H1 (cell line): Measurements from ENCODE around the gene PDCD5. TPM values are rescaled to one million over a fixed set of nuclear protein-coding genes. Genes with fewer than 3 reads are reported as not detected.

ENCODE experiments used
- CTCF ChIA-PET: fragments of 300-600 bp; sonication (Branson Sonifier 250); formaldehyde crosslinking; loops from one replicate; lab custom pipeline; 2021; ENCODE audit not compliant: partially characterized antibody; lab: Charles Lee
- POLR2A ChIA-PET: fragments of 300-600 bp; sonication (Branson Sonifier 250); formaldehyde crosslinking; loops from one replicate; lab custom pipeline; 2021; ENCODE audit warnings: inconsistent platforms; ENCODE audit not compliant: partially characterized antibody; lab: Charles Lee
- DNase-seq, 2 experiments: peaks; one replicate each; pipeline versions ENCODE4 v3.0.0 to v3.0.0-alpha.2; 2010 to 2022; ENCODE audit warnings: low spot score in 2 of 2, low read depth in 1 of 2, mixed read lengths in 1 of 2
- FAIRE-seq: peaks from 2 replicates; lab custom pipeline; 2011; peaks lifted over from hg19 to GRCh38; lab: Jason Lieb, UNC
- H2AFZ ChIP-seq: 2 replicates; pipeline ENCODE4 v1.8.1; 2012; ENCODE audit warnings: low read length, inconsistent platforms
- H2AK5ac ChIP-seq: 2 replicates; pipeline ENCODE4 v1.6.1; 2013; ENCODE audit warnings: low read depth, low read length
- H2BK120ac ChIP-seq: replicated peaks from 2 replicates; pipeline ENCODE3; 2013; ENCODE audit warnings: low read depth, low read length, inconsistent platforms
- H2BK12ac ChIP-seq: 2 replicates; pipeline ENCODE4 v1.6.1; 2013; ENCODE audit warnings: low read depth, low read length
- H2BK15ac ChIP-seq: 2 replicates; pipeline ENCODE4 v1.6.1; 2013; ENCODE audit warnings: low read length
- H2BK20ac ChIP-seq: 2 replicates; pipeline ENCODE4 v1.6.1; 2013; ENCODE audit warnings: low read length
- H2BK5ac ChIP-seq: 2 replicates; pipeline ENCODE4 v1.6.1; 2013; ENCODE audit warnings: low read depth, low read length
- H3K14ac ChIP-seq: 2 replicates; pipeline ENCODE4 v1.6.1; 2013; ENCODE audit warnings: inconsistent platforms; ENCODE audit not compliant: insufficient read length
- H3K18ac ChIP-seq: 2 replicates; pipeline ENCODE4 v1.6.1; 2013; ENCODE audit warnings: low read length; ENCODE audit errors: extremely low read depth
- H3K23ac ChIP-seq: 2 replicates; pipeline ENCODE4 v1.6.1; 2013; ENCODE audit warnings: inconsistent platforms; ENCODE audit not compliant: insufficient read length
- H3K23me2 ChIP-seq: 2 replicates; pipeline ENCODE4 v1.6.1; 2013; ENCODE audit warnings: low read depth, low read length
- H3K27ac ChIP-seq: 2 replicates; pipeline ENCODE4 v1.6.1; 2011; ENCODE audit warnings: low read depth, low read length, inconsistent platforms
- H3K27me3 ChIP-seq, 4 experiments: replicated peaks in 1 of 4; 1 replicate in 1 of 4; 2 replicates in 3 of 4; pipeline versions ENCODE4 v1.6.1 to v1.8.1; 2011 to 2013; ENCODE audit warnings: low read length in 3 of 4, mild to moderate bottlenecking in 3 of 4, inconsistent platforms in 2 of 4, mixed read lengths in 2 of 4, moderate library complexity in 1 of 4; ENCODE audit not compliant: control insufficient read depth in 3 of 4, insufficient read depth in 3 of 4; ENCODE audit errors: extremely low read depth in 1 of 4
- H3K36me3 ChIP-seq, 4 experiments: 2 replicates each; pipeline versions ENCODE4 v1.6.1 to v1.8.1; 2011 to 2013; ENCODE audit warnings: mild to moderate bottlenecking in 4 of 4, low read length in 3 of 4, moderate library complexity in 2 of 4, control low read depth in 1 of 4, inconsistent platforms in 1 of 4; ENCODE audit not compliant: insufficient read depth in 4 of 4, control insufficient read depth in 2 of 4
- H3K4ac ChIP-seq: replicated peaks from 2 replicates; pipeline ENCODE3; 2013; ENCODE audit warnings: low read length, low read depth, mixed read lengths, inconsistent platforms; ENCODE audit not compliant: insufficient read length
- H3K4me1 ChIP-seq, 4 experiments: replicated peaks in 1 of 4; 1 replicate in 1 of 4; 2 replicates in 3 of 4; pipeline versions ENCODE4 v1.6.1 to v1.8.1; 2011 to 2013; ENCODE audit warnings: low read length in 3 of 4, inconsistent platforms in 2 of 4, mixed read lengths in 1 of 4; ENCODE audit not compliant: insufficient read depth in 4 of 4, control insufficient read depth in 3 of 4
- H3K4me2 ChIP-seq, 2 experiments: 2 replicates each; pipeline versions ENCODE4 v1.6.1 to v1.8.1; 2011 to 2013; ENCODE audit warnings: low read depth in 2 of 2, low read length in 2 of 2, control low read depth in 1 of 2, inconsistent platforms in 1 of 2, mild to moderate bottlenecking in 1 of 2; ENCODE audit not compliant: insufficient read depth in 1 of 2
- H3K4me3 ChIP-seq, 4 experiments: fragments of 200-600, 300-600 bp in 1 of 4; sonication (generic), shearing (Covaris generic), sonication (Bioruptor Twin) in 1 of 4; 2 replicates each; pipeline versions ENCODE4 v1.5.1 to v1.8.1; 2011 to 2016; ENCODE audit warnings: low read length in 4 of 4, low read depth in 3 of 4, control low read depth in 2 of 4, inconsistent platforms in 2 of 4, mild to moderate bottlenecking in 2 of 4, mixed read lengths in 1 of 4, moderate library complexity in 1 of 4; ENCODE audit not compliant: insufficient read depth in 2 of 4; ENCODE audit errors: extremely low read depth in 1 of 4
- H3K56ac ChIP-seq: replicated peaks from 2 replicates; pipeline ENCODE3; 2013; ENCODE audit warnings: low read depth, mild to moderate bottlenecking, mixed read lengths, low read length, inconsistent platforms; ENCODE audit not compliant: insufficient read length
- H3K79me1 ChIP-seq: 2 replicates; pipeline ENCODE4 v1.6.1; 2013; ENCODE audit warnings: low read depth, low read length, control low read depth
- H3K79me2 ChIP-seq, 2 experiments: 2 replicates each; pipeline versions ENCODE4 v1.6.1 to v1.8.1; 2012 to 2013; ENCODE audit warnings: low read length in 2 of 2, mild to moderate bottlenecking in 2 of 2, inconsistent platforms in 1 of 2; ENCODE audit not compliant: insufficient read depth in 2 of 2, control insufficient read depth in 1 of 2
- H3K9ac ChIP-seq, 4 experiments: replicated peaks in 1 of 4; 1 replicate in 1 of 4; 2 replicates in 3 of 4; pipeline versions ENCODE4 v1.6.1 to v1.8.1; 2011 to 2013; ENCODE audit warnings: low read depth in 3 of 4, low read length in 3 of 4, control low read depth in 2 of 4, mild to moderate bottlenecking in 2 of 4, moderate library complexity in 2 of 4, inconsistent platforms in 1 of 4; ENCODE audit errors: extremely low read depth in 1 of 4
- H3K9me3 ChIP-seq, 2 experiments: 2 replicates each; pipeline versions ENCODE4 v1.6.1 to v1.8.1; 2012 to 2013; ENCODE audit warnings: mild to moderate bottlenecking in 2 of 2, moderate library complexity in 2 of 2, control low read depth in 1 of 2, inconsistent platforms in 1 of 2, low read depth in 1 of 2, low read length in 1 of 2, mixed read lengths in 1 of 2; ENCODE audit not compliant: insufficient read depth in 2 of 2
- H4K20me1 ChIP-seq, 2 experiments: replicated peaks in 1 of 2; 2 replicates each; pipeline versions ENCODE3 to v1.8.1; 2011 to 2013; ENCODE audit warnings: inconsistent platforms in 2 of 2, low read length in 2 of 2, mild to moderate bottlenecking in 1 of 2; ENCODE audit not compliant: insufficient read depth in 2 of 2, control insufficient read depth in 1 of 2
- H4K5ac ChIP-seq: 2 replicates; pipeline ENCODE4 v1.6.1; 2013; ENCODE audit warnings: low read length, low read depth, mixed read lengths, inconsistent platforms; ENCODE audit not compliant: insufficient read length
- H4K8ac ChIP-seq: 2 replicates; pipeline ENCODE4 v1.8.0; 2013; ENCODE audit warnings: mild to moderate bottlenecking, moderate library complexity, low read length, inconsistent platforms; ENCODE audit not compliant: insufficient read depth; ENCODE audit errors: extremely low read depth
- H4K91ac ChIP-seq: replicated peaks from 2 replicates; pipeline ENCODE3; 2013; ENCODE audit warnings: low read length, mixed read lengths, inconsistent platforms; ENCODE audit not compliant: insufficient read length
- ATF2 ChIP-seq: IDR thresholded peaks from 2 replicates; pipeline ENCODE4 v1.6.1; 2012; ENCODE audit warnings: low read length, inconsistent platforms
- CHD1 ChIP-seq: IDR thresholded peaks from 2 replicates; pipeline ENCODE4 v1.6.1; 2012; ENCODE audit warnings: low read depth, low read length, improper control_type of control experiment
- CHD2 ChIP-seq: IDR thresholded peaks from 2 replicates; pipeline ENCODE4 v1.6.1; 2012; ENCODE audit warnings: low read length, improper control_type of control experiment
- EP300 ChIP-seq, 2 experiments: IDR thresholded peaks; 1 replicate in 1 of 2; 2 replicates in 1 of 2; pipeline ENCODE4 v1.6.1; 2011 to 2012; ENCODE audit warnings: low read depth in 2 of 2, low read length in 2 of 2, mild to moderate bottlenecking in 2 of 2, borderline replicate concordance in 1 of 2, inconsistent platforms in 1 of 2, moderate library complexity in 1 of 2
- KDM1A ChIP-seq: fragments of 200-600, 300-600 bp; sonication (generic); IDR thresholded peaks from 2 replicates; pipeline ENCODE4 v1.7.1; 2016; ENCODE audit warnings: mild to moderate bottlenecking, low read length, borderline replicate concordance
- KDM4A ChIP-seq: IDR thresholded peaks from one replicate; pipeline ENCODE4 v1.7.1; 2012; ENCODE audit warnings: low read depth, mild to moderate bottlenecking, moderate library complexity, low read length, inconsistent platforms; ENCODE audit not compliant: severe bottlenecking
- NANOG ChIP-seq: IDR thresholded peaks from 2 replicates; pipeline ENCODE4 v1.6.1; 2011; ENCODE audit warnings: low read length, low read depth, mild to moderate bottlenecking, inconsistent platforms; ENCODE audit not compliant: insufficient read depth, poor library complexity, severe bottlenecking
- PHF8 ChIP-seq: fragments of 200-600 bp; sonication (generic); conservative IDR thresholded peaks from 2 replicates; pipeline ENCODE4 v1.7.1; 2012; ENCODE audit warnings: low read depth, mild to moderate bottlenecking, inconsistent platforms, low read length, moderate library complexity
- RNF2 ChIP-seq: fragments of 200-900, 300-1000 bp; sonication (generic); IDR thresholded peaks from 2 replicates; pipeline ENCODE4 v1.7.1; 2016; ENCODE audit warnings: borderline replicate concordance, low read depth, mild to moderate bottlenecking, antibody characterized with exemption, low read length; ENCODE audit not compliant: poor library complexity, severe bottlenecking; ENCODE audit errors: missing control alignments
- SIX5 ChIP-seq: IDR thresholded peaks from 2 replicates; pipeline ENCODE4 v1.6.1; 2011; ENCODE audit warnings: mild to moderate bottlenecking, low read depth, low read length
- SP2 ChIP-seq: IDR thresholded peaks from 2 replicates; pipeline ENCODE4 v1.6.1; 2012; ENCODE audit warnings: mild to moderate bottlenecking, low read length, inconsistent platforms
- SRF ChIP-seq: IDR thresholded peaks from 2 replicates; pipeline ENCODE4 v1.6.1; 2011; ENCODE audit warnings: mild to moderate bottlenecking, low read depth, low read length, moderate library complexity
- WGBS, 2 experiments: shearing (Covaris generic) in 1 of 2; methylation state at CpG; one replicate each; pipeline versions ENCODE4 v1.1.6 to v1.1.7; 2013 to 2015; ENCODE audit warnings: low lambda C conversion rate in 2 of 2, mixed read lengths in 2 of 2, inconsistent platforms in 1 of 2, low coverage in 1 of 2, missing lambda C conversion rate in 1 of 2; ENCODE audit not compliant: insufficient replicate concordance in 2 of 2, insufficient coverage in 1 of 2, insufficient read length in 1 of 2; ENCODE audit errors: extremely low coverage in 1 of 2, missing lambda C conversion rate in 1 of 2; 5-methylcytosine and 5-hydroxymethylcytosine counted together
- polyA plus RNA-seq, 7 experiments: library from polyadenylated mRNA; depleted of rRNA in 3 of 7; stranded (reverse) in 5 of 7; unstranded in 2 of 7; fragments of >200 nt in 5 of 7; fragments of 200-250 nt in 2 of 7; gene quantifications; 1 replicate in 5 of 7; 2 replicates in 1 of 7; 4 replicates in 1 of 7; pipeline versions ENCODE4 v1.2.1 to v1.2.3, GENCODE V29; 2011 to 2013; ENCODE audit warnings: missing spikeins in 2 of 7, mixed read lengths in 2 of 7
- total RNA-seq: library from RNA; stranded (reverse); fragmentation: NEBNext Ultra II Directional; extraction: Animal tissue kit (Norgen Biotek cat#: 25700); gene quantifications from 2 replicates; pipeline ENCODE4 v1.2.1, GENCODE V29; 2021

The PDCD5 gene
- total and polyA plus RNA-seq, 2 of the 8 experiments (the other 6 are each of a cell fraction or from before 2014, with no cell fraction given) = 43.2 to 98.8 TPM

GRCh38 chr19:32567486-32567885 lies 13.5 kb upstream of the PDCD5 start:
- H3K18ac ChIP-seq = no peak overlapping the region
- H3K23ac ChIP-seq = no peak overlapping the region
- no peaks in the 10 kb centered on the region for H3K79me2 ChIP-seq
- H3K14ac ChIP-seq = no peak overlapping the region
- no peak overlapping the region for H3K9ac ChIP-seq
- H2BK15ac ChIP-seq = no peak overlapping the region
- H4K5ac ChIP-seq = no peak overlapping the region
- H2BK12ac ChIP-seq = no peak overlapping the region
- FAIRE-seq (no peak), DNase-seq (no peak)
- H3K79me1 ChIP-seq = no peaks in the 10 kb centered on the region
- H3K27ac ChIP-seq = no peak overlapping the region
- 98% methylated on average over 7 of the region's 9 CpGs; no CpG with 5 or more reads in 1 of the 2 experiments for WGBS, 2 experiments
- no peak overlapping the region for H2BK5ac ChIP-seq
- H4K8ac ChIP-seq = no peak overlapping the region
- ChIA-PET CTCF (interaction anchor here (0.6 kb wide), 1 partner anchor 28 kb away, joined by 3 read pairs; no protein-coding TSS in a partner anchor), POLR2A (no interaction called here)
- no peak overlapping the region for H3K4me3 ChIP-seq
- no peak overlapping the region for H3K56ac ChIP-seq
- H3K4me1 ChIP-seq = no peaks in the 10 kb centered on the region
- H4K91ac ChIP-seq = no peak overlapping the region
- no peak overlapping the region for H3K4me2 ChIP-seq
- no peak overlapping the region for H2BK20ac ChIP-seq
- no peak overlapping the region for H2AK5ac ChIP-seq
- no peaks in the 10 kb centered on the region for H3K9me3 ChIP-seq
- no peaks in the 10 kb centered on the region for H4K20me1 ChIP-seq
- H3K27me3 ChIP-seq = peaks cover 0 to 2% (median 0%) of the 10 kb centered on the region in 4 experiments; a peak in 1 of 7 replicates
- no peaks in the 10 kb centered on the region for H3K36me3 ChIP-seq
- no peaks in the 10 kb centered on the region for H3K23me2 ChIP-seq
- H2AFZ ChIP-seq = no peak overlapping the region
- no peak overlapping the region for H3K4ac ChIP-seq
- H2BK120ac ChIP-seq = no peak overlapping the region
- no peak for TF ChIP-seq SP2
- TF ChIP-seq KDM4A = no peak
- no peak for TF ChIP-seq CHD1
- no peak for TF ChIP-seq EP300 (IDR thresholded peaks at IDR 0.05; ENCODE audit: borderline replicate concordance in 1 of 2, low read depth in 2 of 2, low read length in 2 of 2)
- no peak for TF ChIP-seq SRF
- TF ChIP-seq PHF8 = no peak
- no peak for TF ChIP-seq ATF2
- no peak for TF ChIP-seq SIX5
- TF ChIP-seq RNF2 = no peak
- no peak for TF ChIP-seq CHD2
- no peak for TF ChIP-seq NANOG
- no peak for TF ChIP-seq KDM1A
